Activated T-cell treated with anti-CD3 and anti-CD28 coated beads, Interleukin-2, amount 50 U/mL, for 72 hours (primary cell): Measurements from ENCODE around the gene PTPRA. TPM values are rescaled to one million over a fixed set of nuclear protein-coding genes. Genes with fewer than 3 reads are reported as not detected.

Experiments used
- ATAC-seq, 2 donors: fragments of 150-1000 bp; cut with Tn5 transposase; replicated peaks in 1 of 2; 2 replicates each; pipeline ENCODE4 v1.10.0; 2021; ENCODE audit warnings: moderate library complexity in 2 of 2, mild to moderate bottlenecking in 1 of 2
- DNase-seq, 2 donors: peaks; one replicate each; pipeline ENCODE4 v3.0.0; 2021 to 2022; ENCODE audit warnings: mixed read lengths in 1 of 2
- H3K27ac Mint-ChIP-seq: one replicate; pipeline ENCODE4 v1.8.0; 2022; ENCODE audit warnings: mild to moderate bottlenecking, moderate library complexity, mixed read lengths
- H3K27me3 Mint-ChIP-seq: one replicate; pipeline ENCODE4 v1.8.0; 2022; ENCODE audit warnings: low read depth, mixed read lengths
- H3K36me3 Mint-ChIP-seq, 2 donors: one replicate each; pipeline ENCODE4 v1.8.0; 2022; ENCODE audit warnings: mixed read lengths in 2 of 2, mild to moderate bottlenecking in 1 of 2; ENCODE audit not compliant: insufficient read depth in 2 of 2
- H3K4me1 Mint-ChIP-seq: one replicate; pipeline ENCODE4 v1.8.0; 2022; ENCODE audit warnings: low read depth, mixed read lengths
- H3K4me3 Mint-ChIP-seq, 2 donors: one replicate each; pipeline ENCODE4 v1.8.0; 2022; ENCODE audit warnings: mild to moderate bottlenecking in 2 of 2, mixed read lengths in 2 of 2, moderate library complexity in 2 of 2
- H3K9me3 Mint-ChIP-seq, 2 donors: one replicate each; pipeline ENCODE4 v1.8.0; 2022; ENCODE audit warnings: mixed read lengths in 2 of 2
- total RNA-seq, 2 donors: library from RNA; stranded (reverse); gene quantifications; one replicate each; pipeline ENCODE4 v1.2.3, GENCODE V29; 2022

Gene PTPRA
- total RNA-seq, 2 donors from 2014 or later = 81.2 to 85.9 TPM

DNA sequence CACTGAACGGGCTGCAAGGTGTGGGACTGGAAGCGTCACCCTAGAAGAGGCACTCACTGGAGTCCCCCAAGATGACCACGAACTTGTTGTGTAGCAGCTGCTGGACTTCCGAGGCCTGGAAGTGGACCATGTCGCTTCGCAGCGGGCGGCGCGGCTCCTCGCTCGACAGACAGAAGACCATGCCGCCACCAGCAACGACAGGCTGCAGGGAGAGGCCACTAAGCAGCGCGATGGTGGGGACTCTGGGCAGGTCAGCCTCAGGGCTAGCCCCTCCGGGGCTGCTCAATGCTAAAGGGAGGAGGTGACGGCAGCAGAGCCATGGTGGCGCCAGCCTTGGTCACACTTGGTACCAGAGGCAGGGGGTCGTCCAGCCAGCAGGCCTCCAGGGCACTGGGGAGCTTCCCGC lies 33.5 kb upstream of the PTPRA start:
- ATAC-seq = no peak
- H3K4me1 Mint-ChIP-seq = peaks cover 32% of the 10 kb centered on the region
- peak overlapping the region; percentile 94 for H3K27ac Mint-ChIP-seq

DNA sequence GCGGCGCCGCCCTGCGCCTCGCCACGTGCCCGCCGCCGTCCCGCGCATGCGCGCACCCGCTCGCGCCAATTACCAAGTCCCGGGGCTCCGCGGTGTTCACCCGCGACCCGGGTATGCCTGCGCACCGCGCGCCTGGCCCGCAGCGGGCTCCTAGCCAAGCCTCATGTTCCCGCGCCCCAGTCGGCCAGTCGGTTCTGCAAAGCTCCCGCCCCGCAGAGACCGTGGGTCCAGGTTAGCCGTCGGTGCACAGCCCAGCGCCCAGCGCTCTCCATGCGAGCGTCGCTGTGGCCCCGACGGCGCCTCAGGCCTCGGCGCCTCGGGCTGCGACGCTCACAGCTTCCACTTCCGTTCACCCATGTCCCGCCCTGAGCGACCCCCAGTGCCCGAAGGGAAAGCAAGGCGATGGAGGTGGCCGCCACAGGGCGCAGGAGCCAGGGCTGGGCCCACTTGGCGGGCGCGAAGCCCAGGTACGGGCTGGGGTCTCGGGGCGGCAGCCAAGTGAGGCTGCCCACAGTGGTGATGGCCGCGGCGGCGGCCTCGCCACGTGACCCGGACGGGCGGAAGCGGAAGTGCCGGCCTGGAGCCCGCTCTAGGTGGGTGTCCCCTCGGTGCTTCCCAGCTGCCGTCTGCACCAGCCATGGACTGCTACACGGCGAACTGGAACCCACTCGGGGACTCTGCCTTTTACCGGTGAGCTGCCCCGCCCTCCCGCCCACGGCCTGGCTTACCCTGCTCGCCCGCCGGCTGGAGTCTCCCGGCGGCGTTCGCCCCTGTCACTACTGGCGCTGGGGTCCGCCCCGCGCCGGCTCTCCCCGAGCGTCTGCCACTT lies 32.9 kb upstream of the PTPRA start, which contains the start of the genes PCED1A and VPS16:
PCED1A (minus strand) TSS at position 518 of the 829 bp plus-strand sequence. CDS start 743 bp downstream, outside the sequence.
VPS16 (plus strand) TSS at position 608 of the 829 bp plus-strand sequence; CDS start at position 638, 30 bp downstream.
- peak; percentile 98 for ATAC-seq

More for the DNA sequence above, 33.5 kb upstream of the PTPRA start:
- H3K4me3 Mint-ChIP-seq = peak overlapping the region; percentile 83 to 86
- no peaks in the 10 kb centered on the region for H3K27me3 Mint-ChIP-seq
- H3K9me3 Mint-ChIP-seq = peaks cover 0 to 2% of the 10 kb centered on the region in 2 donors
- H3K36me3 Mint-ChIP-seq = peaks cover 4 to 7% of the 10 kb centered on the region in 2 donors
- DNase-seq = no peak

DNA sequence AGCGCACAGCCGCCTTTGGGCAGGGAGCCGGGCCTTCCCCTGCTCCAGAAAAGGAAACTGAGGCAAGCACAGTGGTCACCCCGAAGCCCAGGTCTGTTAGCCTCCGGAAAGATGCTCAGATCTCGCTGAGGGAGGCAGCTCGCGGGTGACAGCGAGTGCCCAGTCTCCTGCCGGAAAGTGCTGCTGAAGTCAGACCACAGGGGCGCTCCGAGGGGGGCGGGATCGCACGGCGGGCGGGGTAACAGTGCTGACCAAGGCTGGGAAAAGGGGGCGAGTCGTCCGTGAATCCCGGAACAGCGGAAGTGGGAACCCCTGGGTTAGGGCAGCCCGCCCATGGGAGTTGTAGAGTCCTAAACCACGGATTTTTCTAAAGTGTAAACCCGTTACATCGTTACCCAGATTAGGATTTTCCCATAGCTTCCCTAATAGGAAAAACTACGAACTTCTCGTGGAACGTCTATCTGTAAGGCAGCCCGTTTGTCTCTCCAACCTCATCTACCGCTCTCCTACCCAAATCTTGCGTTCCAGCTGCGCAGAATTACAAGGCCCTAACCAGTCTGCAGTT lies 32.2 kb upstream of the PTPRA start:
- H3K4me3 Mint-ChIP-seq = peak overlapping the region; percentile 86 to 91
- peak overlapping the region; percentile 74 for H3K27ac Mint-ChIP-seq
- H3K9me3 Mint-ChIP-seq = peaks cover 0 to 2% of the 10 kb centered on the region in 2 donors
- peak; percentile 37 to 56 for ATAC-seq
- peaks cover 45% of the 10 kb centered on the region for H3K4me1 Mint-ChIP-seq
- DNase-seq = peak; percentile 57 to 62
- no peaks in the 10 kb centered on the region for H3K27me3 Mint-ChIP-seq
- peaks cover 4 to 7% of the 10 kb centered on the region in 2 donors for H3K36me3 Mint-ChIP-seq

More for the DNA sequence above, 32.9 kb upstream of the PTPRA start, which contains the start of the genes PCED1A and VPS16:
- Mint-ChIP-seq H3K27me3 (no peaks in the 10 kb centered on the region), H3K4me3 (peak within 1 kb of the TSS; percentile 86 to 91), H3K36me3 (peaks cover 4 to 7% of the 10 kb centered on the region in 2 donors), H3K4me1 (peaks cover 38% of the 10 kb centered on the region), H3K27ac (peak within 1 kb of the TSS; percentile 94), H3K9me3 (peaks cover 0 to 2% of the 10 kb centered on the region in 2 donors)
- DNase-seq = peak; percentile 91 to 92

DNA sequence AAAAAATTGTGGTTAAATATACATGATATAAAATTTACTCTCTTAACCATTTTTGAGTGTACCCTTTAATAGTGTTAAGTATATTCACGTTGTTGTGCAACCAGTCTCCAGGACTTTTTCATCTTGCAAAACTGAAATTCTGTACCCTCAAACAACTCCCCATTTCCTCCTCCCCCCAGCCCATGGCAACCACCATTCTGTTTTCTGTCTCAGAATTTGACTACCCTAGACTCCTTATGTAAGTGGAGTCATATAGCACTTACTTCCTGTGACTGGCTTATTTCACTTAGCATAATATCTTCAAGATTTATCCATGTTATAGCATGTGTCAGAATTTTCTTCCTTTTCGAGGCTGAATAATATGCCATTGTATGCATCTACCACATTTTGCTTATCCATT lies 27.7 kb upstream of the PTPRA start:
- Mint-ChIP-seq H3K27ac (no peak overlapping the region), H3K9me3 (no peaks in the 10 kb centered on the region), H3K27me3 (no peaks in the 10 kb centered on the region), H3K36me3 (peaks cover 0 to 1% of the 10 kb centered on the region in 2 donors), H3K4me3 (no peak overlapping the region), H3K4me1 (peaks cover 46% of the 10 kb centered on the region)
- ATAC-seq = peak; percentile 38 to 50
- DNase-seq = no peak

DNA sequence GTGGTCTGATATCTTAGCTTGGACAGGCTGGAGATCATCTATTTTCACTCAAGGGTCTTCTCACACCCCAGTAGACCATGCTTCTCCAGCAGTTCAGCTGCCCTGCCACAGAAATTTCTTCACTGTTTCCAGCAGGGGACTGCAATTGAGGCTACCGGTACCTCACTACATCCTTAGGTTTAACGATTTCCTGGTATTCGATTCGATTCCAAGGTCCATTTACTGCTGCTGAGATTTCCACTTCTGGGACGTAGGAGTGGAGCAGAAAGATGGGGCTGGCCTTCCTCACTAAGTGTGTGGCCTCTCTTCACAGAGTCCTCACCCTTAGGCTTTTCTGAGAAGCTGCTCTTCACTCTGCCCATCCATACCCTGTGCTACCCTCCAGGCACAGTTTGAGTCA lies 26.6 kb upstream of the PTPRA start:
- no peak for ATAC-seq
- Mint-ChIP-seq H3K4me1 (peaks cover 40% of the 10 kb centered on the region), H3K36me3 (no peaks in the 10 kb centered on the region), H3K27ac (no peak overlapping the region), H3K4me3 (no peak overlapping the region), H3K9me3 (no peaks in the 10 kb centered on the region), H3K27me3 (no peaks in the 10 kb centered on the region)
- no peak for DNase-seq

DNA sequence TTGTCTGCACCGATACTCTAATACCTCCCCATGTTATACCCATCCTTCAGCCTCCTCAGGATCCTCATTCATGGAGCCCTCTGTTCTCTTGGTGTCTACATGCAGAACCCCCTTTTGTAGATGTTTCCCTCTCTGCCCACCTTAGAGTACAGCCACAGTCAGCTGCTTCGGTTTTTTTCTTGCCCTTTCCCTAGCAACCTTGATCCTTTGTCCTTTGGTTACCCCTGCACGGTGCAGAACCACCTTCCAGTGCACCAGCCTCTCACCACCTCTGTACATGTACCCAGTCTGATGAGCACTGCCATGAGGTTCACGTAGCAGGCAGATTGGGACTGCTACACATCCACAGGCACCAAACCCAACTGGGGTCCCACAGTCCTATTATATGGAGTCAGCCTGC lies 25.5 kb upstream of the PTPRA start:
- no peaks in the 10 kb centered on the region for H3K27me3 Mint-ChIP-seq
- no peak for DNase-seq
- no peak overlapping the region for H3K27ac Mint-ChIP-seq
- peaks cover 39% of the 10 kb centered on the region for H3K4me1 Mint-ChIP-seq
- no peaks in the 10 kb centered on the region for H3K36me3 Mint-ChIP-seq
- H3K9me3 Mint-ChIP-seq = no peaks in the 10 kb centered on the region
- ATAC-seq = no peak
- no peak overlapping the region for H3K4me3 Mint-ChIP-seq

- H3K27me3 Mint-ChIP-seq = no peaks in the 10 kb centered on the region
- H3K27ac Mint-ChIP-seq = no peak overlapping the region
- H3K4me1 Mint-ChIP-seq = peaks cover 26% of the 10 kb centered on the region
- ATAC-seq = peak; percentile 78
- H3K9me3 Mint-ChIP-seq = no peaks in the 10 kb centered on the region
- DNase-seq = no peak
- H3K36me3 Mint-ChIP-seq = peaks cover 0 to 2% of the 10 kb centered on the region in 2 donors
- no peak overlapping the region for H3K4me3 Mint-ChIP-seq
These were observed 23.8 kb upstream of the PTPRA start for GRCh38 chr20:2849529-2849928.

GRCh38 chr20:2851086-2851485 lies 22.2 kb upstream of the PTPRA start:
- H3K27me3 Mint-ChIP-seq = no peaks in the 10 kb centered on the region

GRCh38 chr20:2858591-2858990 lies 14.7 kb upstream of the PTPRA start:
- no peaks in the 10 kb centered on the region for H3K9me3 Mint-ChIP-seq
- DNase-seq = no peak
- H3K4me1 Mint-ChIP-seq = no peaks in the 10 kb centered on the region
- no peaks in the 10 kb centered on the region for H3K27me3 Mint-ChIP-seq
- no peak for ATAC-seq
- H3K4me3 Mint-ChIP-seq = no peak overlapping the region
- H3K27ac Mint-ChIP-seq = no peak overlapping the region
- H3K36me3 Mint-ChIP-seq = peaks cover 2% of the 10 kb centered on the region in 2 donors

More at GRCh38 chr20:2851086-2851485, 22.2 kb upstream of the PTPRA start:
- H3K9me3 Mint-ChIP-seq = no peaks in the 10 kb centered on the region
- DNase-seq = no peak
- H3K4me1 Mint-ChIP-seq = peaks cover 11% of the 10 kb centered on the region
- H3K4me3 Mint-ChIP-seq = no peak overlapping the region
- no peak for ATAC-seq
- H3K36me3 Mint-ChIP-seq = peaks cover 0 to 2% of the 10 kb centered on the region in 2 donors
- H3K27ac Mint-ChIP-seq = no peak overlapping the region

- no peak for ATAC-seq
- Mint-ChIP-seq H3K27me3 (no peaks in the 10 kb centered on the region), H3K4me1 (peaks cover 1% of the 10 kb centered on the region), H3K36me3 (peaks cover 0 to 2% of the 10 kb centered on the region in 2 donors), H3K27ac (no peak overlapping the region), H3K4me3 (no peak overlapping the region), H3K9me3 (no peaks in the 10 kb centered on the region)
- DNase-seq = no peak
These were observed 13.8 kb upstream of the PTPRA start for GRCh38 chr20:2859330-2860121.

- Mint-ChIP-seq H3K27me3 (no peaks in the 10 kb centered on the region), H3K9me3 (no peaks in the 10 kb centered on the region), H3K4me1 (peaks cover 37% of the 10 kb centered on the region), H3K36me3 (peaks cover 0 to 4% of the 10 kb centered on the region in 2 donors), H3K27ac (no peak overlapping the region), H3K4me3 (no peak overlapping the region)
- DNase-seq (no peak), ATAC-seq (no peak)
These were observed 8.7 kb upstream of the PTPRA start for GRCh38 chr20:2864626-2865025.

DNA sequence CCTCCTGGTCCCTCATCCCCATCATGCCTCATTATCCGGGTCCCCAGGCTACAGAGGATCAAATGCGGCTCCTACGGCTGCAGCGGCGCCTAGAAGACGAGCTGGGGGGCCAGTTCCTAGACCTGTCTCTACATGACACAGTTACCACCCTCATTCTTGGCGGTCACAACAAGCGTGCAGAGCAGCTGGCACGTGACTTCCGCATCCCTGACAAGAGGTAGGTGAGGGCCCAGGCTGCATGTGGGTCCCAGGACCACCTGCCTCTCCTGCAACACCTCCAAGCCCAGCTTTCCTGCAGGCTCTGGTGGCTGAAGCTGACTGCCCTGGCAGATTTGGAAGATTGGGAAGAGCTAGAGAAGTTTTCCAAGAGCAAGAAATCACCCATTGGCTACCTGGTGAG lies 8.2 kb upstream of the PTPRA start:
- H3K36me3 Mint-ChIP-seq = peaks cover 0 to 4% of the 10 kb centered on the region in 2 donors
- DNase-seq (no peak), ATAC-seq (no peak)
- peak overlapping the region in 1 of 2 donors; percentile 35 for H3K4me3 Mint-ChIP-seq
- H3K9me3 Mint-ChIP-seq = no peaks in the 10 kb centered on the region
- H3K27me3 Mint-ChIP-seq = no peaks in the 10 kb centered on the region
- H3K4me1 Mint-ChIP-seq = peaks cover 37% of the 10 kb centered on the region
- H3K27ac Mint-ChIP-seq = no peak overlapping the region
